Gastroesophageal sphincter (tissue), 3 donors: ENCODE results near the gene NELL1.

Source experiments
- EP300 ChIP-seq: sonication (generic); formaldehyde crosslinking; IDR thresholded peaks from one replicate; pipeline ENCODE4 v1.6.1; 2017; ENCODE audit warnings: antibody characterized with exemption, mild to moderate bottlenecking
- POLR2A ChIP-seq, 2 donors: fragments of 450-650 bp; IDR thresholded peaks; one replicate each; pipeline ENCODE4 v1.6.1; 2017; ENCODE audit warnings: antibody characterized with exemption in 2 of 2, mild to moderate bottlenecking in 2 of 2, moderate library complexity in 1 of 2
- POLR2AphosphoS5 ChIP-seq: sonication (generic); formaldehyde crosslinking; IDR thresholded peaks from one replicate; pipeline ENCODE4 v1.6.1; 2017; ENCODE audit warnings: antibody characterized with exemption
- TF ChIP-seq, protein P1 (sequence below), 4 experiments: fragments of 200-600 bp in 2 of 4; fragments of 450-650 bp in 2 of 4; sonication (generic) in 1 of 4; IDR thresholded peaks; one replicate each; pipeline ENCODE4 v1.5.1; 2017 to 2019; ENCODE audit warnings: antibody characterized with exemption in 4 of 4, mild to moderate bottlenecking in 2 of 4, moderate library complexity in 2 of 4

GRCh38 chr11:21205205-21205604 lies 535.8 kb downstream of the NELL1 start:
- TF ChIP-seq, protein P1, sequence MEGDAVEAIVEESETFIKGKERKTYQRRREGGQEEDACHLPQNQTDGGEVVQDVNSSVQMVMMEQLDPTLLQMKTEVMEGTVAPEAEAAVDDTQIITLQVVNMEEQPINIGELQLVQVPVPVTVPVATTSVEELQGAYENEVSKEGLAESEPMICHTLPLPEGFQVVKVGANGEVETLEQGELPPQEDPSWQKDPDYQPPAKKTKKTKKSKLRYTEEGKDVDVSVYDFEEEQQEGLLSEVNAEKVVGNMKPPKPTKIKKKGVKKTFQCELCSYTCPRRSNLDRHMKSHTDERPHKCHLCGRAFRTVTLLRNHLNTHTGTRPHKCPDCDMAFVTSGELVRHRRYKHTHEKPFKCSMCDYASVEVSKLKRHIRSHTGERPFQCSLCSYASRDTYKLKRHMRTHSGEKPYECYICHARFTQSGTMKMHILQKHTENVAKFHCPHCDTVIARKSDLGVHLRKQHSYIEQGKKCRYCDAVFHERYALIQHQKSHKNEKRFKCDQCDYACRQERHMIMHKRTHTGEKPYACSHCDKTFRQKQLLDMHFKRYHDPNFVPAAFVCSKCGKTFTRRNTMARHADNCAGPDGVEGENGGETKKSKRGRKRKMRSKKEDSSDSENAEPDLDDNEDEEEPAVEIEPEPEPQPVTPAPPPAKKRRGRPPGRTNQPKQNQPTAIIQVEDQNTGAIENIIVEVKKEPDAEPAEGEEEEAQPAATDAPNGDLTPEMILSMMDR (IDR thresholded peaks at IDR 0.05): no peak
- TF ChIP-seq POLR2A (IDR thresholded peaks at IDR 0.05) (no peak), POLR2AphosphoS5 (no peak), EP300 (no peak)
